ENCODE measurements around the gene ERBB2.

ERBB2 gene

DNA sequence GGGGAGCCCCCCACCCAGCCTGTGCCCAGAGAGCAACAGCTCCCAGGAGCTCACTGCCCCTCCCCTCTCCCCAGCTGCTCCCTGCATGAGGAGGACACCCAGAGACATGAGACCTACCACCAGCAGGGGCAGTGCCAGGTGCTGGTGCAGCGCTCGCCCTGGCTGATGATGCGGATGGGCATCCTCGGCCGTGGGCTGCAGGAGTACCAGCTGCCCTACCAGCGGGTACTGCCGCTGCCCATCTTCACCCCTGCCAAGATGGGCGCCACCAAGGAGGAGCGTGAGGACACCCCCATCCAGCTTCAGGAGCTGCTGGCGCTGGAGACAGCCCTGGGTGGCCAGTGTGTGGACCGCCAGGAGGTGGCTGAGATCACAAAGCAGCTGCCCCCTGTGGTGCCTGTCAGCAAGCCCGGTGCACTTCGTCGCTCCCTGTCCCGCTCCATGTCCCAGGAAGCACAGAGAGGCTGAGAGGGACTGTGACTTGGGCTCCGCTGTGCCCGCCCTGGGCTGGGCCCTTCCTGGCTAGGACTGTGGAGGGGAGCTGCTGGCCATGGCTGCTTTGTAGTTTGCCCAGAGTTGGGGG is 34.1 kb upstream of the ERBB2 start:
- DNase-seq (ENCODE audit: low read depth): no peak

DNA sequence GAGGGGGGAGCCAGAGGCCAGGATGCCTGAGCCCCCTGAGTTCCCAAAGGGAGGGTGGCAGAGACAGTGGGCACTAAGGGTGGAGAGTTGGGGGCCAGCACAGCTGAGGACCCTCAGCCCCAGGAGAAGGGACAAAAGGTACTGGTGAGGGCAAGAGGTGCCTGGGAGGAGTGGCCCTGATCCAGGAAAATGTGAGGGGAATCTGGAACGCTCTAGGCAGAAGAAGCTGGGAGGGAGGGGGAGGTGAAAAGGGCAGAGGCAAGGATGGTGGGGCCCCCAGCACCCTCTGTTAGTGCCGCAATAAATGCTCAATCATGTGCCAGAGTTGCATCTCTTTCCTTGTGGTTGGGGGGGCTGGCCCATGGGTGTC is 33.6 kb upstream of the ERBB2 start:
- no peak for DNase-seq (ENCODE audit: low read depth)

DNA sequence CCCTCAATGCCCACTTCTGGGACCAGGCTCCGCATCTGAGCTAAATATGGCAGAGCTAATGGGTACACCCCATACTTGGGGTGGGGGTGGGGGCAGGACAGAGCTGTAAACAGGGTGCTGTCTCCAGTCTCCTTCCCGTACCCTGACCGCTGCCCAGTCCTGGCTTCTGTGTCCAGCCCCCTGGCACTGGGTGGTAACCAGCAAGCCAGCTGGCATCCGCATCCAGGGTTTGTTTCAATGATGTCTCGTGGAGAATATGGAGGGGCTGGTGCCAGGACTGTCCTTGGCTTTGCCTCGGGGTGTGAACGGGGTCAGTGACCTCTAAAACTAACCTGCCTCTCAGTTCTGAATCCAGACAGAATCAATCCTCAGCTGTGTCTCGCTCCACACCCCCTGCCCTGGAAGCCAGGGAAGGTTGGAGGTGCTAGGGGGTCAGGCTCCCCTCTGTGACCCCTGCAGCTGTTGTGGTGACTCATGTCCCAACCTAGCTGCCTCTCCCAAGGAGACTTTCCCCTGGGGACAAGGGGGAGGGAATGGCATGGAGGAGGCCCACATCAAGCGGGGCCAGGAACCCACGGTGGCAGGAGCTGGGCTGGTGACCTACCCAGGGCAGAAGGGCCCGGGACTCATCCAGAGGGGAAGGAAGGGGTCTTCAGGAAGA is 33.1 kb upstream of the ERBB2 start:
- DNase-seq (ENCODE audit: low read depth): no peak

DNA sequence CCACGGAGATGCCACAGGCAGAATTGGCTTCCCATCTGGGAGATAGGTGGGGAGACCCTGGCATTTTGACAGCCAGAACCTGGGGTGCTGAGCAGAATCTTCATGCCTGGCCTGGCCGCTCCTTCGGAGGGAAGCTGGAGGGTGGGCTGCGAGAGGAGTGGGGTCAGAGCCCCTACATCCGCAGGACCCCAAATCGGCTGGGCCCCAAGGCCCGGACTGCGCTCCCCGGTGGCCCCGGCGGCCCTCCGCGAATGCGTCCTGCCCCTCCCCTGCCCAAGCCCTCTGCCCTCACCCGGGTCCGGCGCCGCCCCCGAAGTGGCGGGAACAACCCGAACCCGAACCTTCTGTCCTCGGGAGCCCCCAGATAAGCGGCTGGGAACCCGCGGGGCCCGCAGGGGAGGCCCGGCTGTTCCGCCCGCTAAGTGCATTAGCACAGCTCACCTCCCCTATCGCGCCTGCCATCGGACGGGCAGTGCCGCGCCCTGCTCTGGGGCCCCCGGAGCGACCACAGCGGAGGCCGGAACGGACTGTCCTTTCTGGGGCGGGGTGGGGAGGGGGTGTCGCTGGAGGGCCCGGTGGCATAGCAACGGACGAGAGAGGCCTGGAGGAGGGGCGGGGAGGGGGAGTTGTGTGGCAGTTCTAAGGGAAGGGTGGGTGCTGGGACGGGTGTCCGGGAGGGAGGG is 32.5 kb upstream of the ERBB2 start:
- DNase-seq (ENCODE audit: low read depth): no peak

DNA sequence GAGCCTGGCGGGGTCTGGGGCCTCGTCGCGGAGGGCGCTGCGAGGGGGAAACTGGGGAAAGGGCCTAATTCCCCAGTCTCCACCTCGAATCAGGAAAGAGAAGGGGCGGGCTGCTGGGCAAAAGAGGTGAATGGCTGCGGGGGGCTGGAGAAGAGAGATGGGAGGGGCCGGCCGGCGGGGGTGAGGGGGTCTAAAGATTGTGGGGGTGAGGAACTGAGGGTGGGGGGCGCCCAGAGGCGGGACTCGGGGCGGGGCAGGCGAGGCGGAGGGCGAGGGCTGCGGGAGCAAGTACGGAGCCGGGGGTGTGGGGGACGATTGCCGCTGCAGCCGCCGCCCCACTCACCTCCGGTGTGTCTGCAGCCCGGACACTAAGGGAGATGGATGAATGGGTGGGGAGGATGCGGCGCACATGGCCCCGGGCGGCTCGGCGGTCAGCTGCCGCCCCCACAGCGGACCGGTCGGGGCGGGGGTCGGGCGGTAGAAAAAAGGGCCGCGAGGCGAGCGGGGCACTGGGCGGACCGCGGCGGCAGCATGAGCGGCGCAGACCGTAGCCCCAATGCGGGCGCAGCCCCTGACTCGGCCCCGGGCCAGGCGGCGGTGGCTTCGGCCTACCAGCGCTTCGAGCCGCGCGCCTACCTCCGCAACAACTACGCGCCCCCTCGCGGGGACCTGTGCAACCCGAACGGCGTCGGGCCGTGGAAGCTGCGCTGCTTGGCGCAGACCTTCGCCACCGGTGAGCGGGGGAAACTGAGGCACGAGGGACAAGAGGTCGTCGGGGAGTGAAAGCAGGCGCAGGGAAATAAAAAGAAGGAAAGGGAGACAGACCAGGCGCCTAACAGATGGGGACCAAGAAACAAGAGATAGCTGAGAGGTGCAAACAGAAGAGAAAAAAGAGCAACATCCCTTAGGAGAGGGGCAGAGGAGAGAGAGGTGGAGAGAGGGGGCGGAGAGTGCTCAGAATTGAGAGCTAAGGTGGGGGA is 31.6 kb upstream of the ERBB2 start, which contains the start of gene PNMT:
Gene PNMT, plus strand, starts transcription at position 509 of the 980 bp plus-strand sequence. Its CDS starts 23 bp downstream, at position 532.
- no peak for DNase-seq (ENCODE audit: low read depth)

DNA sequence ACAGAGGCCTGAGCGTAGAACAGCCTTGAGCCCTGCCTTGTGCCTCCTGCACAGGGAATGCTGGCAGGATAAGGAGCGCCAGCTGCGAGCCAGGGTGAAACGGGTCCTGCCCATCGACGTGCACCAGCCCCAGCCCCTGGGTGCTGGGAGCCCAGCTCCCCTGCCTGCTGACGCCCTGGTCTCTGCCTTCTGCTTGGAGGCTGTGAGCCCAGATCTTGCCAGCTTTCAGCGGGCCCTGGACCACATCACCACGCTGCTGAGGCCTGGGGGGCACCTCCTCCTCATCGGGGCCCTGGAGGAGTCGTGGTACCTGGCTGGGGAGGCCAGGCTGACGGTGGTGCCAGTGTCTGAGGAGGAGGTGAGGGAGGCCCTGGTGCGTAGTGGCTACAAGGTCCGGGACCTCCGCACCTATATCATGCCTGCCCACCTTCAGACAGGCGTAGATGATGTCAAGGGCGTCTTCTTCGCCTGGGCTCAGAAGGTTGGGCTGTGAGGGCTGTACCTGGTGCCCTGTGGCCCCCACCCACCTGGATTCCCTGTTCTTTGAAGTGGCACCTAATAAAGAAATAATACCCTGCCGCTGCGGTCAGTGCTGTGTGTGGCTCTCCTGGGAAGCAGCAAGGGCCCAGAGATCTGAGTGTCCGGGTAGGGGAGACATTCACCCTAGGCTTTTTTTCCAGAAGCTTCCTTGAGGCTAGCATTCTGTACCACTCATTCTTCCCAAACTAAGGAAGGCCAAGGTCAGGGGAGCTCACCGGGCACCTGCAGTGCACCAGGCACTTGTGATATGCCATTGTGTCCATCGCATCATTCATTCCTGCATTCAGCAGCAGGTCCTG is 29.7 kb upstream of the ERBB2 start:
- DNase-seq (ENCODE audit: low read depth): no peak

DNA sequence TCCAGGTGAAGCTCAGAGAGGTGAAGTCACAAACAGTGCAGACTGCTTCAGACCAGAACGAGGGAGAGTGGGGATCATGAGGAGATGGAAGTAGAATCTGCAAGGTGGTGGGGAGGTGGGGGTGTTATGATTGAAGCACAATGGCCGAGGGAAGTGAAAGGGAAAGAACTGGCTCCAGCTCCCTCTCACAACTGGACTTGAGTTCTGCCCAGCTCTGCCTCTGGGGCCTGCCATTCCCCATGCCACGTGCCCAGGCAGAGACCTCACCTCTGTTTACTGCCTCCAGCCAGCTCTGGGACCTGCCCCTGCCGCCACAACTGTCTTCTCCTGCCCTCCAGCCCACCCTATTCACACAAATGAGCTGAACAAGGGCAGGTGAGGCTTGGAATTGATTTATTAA is 29.1 kb upstream of the ERBB2 start:
- DNase-seq (ENCODE audit: low read depth): no peak

DNA sequence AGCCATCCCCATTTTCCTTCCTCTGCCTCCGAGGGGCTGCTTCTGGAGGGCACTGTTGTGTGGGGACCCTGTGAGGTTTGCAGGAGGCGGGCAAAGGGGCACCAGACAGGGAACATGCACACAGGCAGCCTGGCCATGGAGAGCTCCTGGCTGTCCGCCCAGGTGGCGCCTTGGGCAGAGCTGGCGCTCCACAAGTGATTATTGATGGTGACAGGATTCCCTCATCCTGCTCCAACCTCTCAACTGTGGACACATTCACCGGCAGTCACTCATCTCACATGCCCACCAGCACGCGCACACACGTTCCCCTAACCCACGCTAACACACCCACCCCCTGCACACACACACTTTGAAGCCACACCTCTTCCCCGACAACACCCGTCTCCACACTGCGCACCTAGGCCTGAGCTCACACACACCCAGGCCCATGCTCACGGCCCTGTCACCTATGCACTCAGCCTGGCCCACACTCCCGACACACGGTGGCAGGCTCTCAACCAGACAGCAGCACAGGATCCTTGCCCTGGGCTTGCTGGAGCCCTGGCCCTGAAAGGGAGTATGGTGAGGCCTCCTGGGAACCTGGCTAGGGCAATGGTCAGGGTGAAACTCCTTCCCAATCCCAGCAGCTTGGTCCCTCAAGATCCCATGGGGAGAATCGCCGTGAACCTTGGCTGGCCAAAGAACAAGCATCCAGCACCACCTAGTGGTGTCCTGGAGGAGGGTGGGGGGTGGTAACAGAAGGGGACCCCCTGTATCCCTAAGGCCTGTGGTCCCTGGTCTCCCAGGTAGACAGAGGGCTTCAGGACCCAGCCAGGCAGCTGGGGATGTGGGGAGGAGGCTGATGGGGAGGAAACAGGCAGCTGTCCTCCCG is 28.0 kb upstream of the ERBB2 start:
- no peak for DNase-seq (ENCODE audit: low read depth)

DNA sequence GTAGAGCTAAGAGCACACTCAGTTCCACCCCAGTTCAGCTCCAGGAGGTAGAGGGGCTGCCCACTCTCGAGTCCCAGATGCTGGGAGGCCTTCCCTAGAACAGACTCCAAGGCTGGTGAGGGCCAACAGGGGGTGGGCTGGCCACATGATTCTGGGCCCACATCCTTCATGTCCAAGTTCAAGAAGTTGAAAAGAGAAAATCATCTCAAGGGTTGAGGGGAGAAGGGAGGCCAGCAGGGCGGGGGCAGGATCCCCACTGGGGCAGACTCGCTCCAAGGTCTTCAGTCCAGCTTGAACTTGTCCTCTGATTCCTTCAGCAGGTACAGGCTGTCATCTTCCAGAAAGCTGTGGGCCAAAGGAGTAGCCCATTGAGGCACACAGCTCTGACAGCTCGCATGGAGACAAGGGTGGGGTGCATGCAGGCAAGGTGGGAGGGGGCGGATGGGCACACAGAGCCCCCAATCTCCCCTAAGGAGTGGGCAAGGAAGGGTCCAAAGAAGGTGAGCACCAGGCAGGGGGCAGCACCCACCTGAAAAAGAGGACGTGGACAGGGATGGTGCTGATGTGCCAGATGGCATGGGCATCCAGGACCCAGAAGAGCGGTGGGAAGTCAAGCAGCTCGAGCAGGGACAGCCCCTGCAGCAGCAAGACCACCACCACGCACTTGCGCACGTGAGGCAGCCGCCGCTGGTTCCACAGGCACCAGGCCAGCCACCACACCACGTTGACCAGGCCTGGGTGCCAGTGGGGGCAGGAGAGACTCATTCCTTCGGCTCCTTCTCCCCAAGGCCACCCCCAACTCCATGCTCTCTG is 27.1 kb upstream of the ERBB2 start:
- no peak for DNase-seq (ENCODE audit: low read depth)

DNA sequence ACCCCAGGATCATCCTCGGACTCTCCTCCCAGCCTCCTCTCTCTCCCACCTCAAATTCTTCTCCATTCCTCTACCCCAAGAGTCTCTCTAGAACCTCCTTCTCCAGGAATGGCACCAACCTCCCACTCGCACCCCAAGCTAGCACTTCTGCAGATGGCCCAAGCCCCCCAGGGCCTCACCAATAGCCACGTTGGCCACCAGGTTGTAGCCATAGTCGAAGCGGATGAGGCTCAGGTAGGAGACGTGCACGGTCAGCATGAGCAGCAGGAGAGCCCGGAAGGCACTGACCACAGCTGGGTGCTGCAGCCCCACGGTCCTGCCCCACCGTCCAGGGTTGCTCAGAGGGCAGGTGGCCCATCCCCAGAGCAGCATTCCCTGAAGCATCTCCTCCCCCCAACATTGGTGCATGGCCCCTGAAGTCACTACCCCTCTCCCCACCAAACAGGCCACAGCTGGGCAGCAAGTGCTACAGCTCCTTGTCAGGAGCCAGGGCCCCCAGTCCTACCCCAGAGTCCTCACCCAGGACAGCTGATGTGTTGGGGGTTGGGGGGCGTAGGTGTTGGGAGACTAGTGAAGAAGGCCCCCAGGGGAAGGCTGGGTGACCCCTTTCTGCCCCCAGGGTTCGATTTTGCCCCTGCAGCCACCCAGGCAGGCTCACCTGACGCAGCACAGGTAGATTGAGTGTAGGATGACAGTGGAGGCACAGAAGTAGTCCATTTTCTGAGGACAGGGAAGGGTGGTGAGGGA is 26.4 kb upstream of the ERBB2 start:
- no peak for DNase-seq (ENCODE audit: low read depth)

DNA sequence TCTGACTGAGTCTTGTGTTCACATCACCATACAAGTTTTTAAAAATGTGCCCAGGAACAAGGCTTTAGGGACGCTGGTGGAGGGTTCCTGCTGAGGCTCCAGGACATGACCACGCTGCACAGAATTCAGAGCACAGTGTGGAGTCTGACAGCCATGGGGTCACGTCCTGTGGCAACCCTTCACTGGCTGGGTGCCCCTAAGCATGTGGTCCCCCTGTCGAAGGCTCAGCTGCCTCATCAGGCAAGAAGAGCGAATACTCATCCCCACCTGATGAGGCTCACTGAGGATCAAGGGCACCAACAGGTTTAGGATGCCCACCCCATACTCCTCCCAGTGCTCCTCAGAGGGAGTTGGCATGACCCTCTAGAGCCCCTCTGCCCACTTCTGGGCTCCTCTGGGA is 25.7 kb upstream of the ERBB2 start:
- DNase-seq (ENCODE audit: low read depth): no peak

DNA sequence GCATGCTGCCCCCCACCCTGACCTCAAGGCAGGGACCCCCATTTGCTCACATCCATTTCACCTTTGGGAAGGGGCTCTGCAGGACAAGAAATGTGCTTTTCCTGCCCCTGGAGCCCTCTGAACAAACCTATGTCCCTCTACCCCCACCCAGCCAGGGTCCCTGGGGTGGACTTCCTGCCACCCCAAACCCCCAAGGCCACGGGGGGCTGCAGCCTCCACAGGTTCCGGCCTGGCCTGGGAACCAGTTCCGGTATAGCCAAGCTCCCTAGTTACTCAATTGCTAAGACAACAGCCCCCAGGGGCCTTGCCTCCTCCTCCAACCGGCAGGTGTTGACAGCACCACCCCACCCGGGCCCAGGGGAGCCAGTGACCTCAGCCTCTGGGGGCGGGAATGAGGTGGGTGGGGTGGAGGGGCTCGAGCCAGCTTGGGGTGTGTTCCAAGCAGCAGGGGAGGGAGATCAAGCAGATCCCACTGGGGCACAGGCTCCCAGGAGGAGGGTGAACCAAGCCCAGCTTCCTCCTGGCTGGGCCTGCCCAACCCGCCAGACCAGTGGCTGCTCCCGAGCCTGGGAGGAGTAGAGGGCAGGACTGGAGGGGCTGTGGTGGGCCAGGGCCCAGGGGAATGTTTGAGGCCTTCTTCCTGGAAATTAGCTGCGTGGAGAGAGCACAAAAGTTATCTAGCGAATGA is 25.0 kb upstream of the ERBB2 start:
- no peak for DNase-seq (ENCODE audit: low read depth)

DNA sequence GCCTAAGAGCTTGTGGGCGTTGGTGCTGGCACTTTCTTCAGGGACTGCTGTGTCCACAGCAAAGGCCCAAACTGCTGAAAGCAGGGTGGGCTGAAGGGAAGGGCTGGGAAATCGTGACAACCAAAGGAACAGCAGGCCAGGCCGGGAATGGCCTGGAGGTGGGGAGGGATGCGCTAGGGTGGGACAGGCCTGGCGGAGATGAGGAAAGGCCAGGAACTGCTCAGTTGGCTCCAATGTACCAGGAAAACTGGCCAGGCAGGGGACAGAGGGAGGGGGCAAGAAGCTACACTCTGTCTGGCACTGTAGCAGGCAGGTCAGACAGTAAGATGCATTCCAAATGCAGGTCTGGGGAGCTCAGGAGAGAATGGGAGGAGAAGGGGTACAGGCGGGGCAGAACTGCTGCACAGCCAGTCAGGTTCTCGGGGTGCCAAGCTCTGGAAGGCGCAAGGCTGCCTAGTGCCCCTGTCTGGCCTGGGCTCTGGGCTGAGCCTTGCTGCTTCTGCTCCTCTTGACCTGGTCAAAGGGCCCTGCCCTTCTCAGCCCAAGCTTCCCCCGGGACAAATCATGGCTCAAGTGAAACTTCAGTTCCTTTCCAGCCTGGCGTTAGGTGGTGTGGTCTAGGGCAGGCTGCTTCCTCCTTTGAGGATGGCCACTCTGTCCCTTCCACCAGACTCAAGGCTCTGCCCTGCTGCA is 24.3 kb upstream of the ERBB2 start:
- DNase-seq (ENCODE audit: low read depth): no peak

DNA sequence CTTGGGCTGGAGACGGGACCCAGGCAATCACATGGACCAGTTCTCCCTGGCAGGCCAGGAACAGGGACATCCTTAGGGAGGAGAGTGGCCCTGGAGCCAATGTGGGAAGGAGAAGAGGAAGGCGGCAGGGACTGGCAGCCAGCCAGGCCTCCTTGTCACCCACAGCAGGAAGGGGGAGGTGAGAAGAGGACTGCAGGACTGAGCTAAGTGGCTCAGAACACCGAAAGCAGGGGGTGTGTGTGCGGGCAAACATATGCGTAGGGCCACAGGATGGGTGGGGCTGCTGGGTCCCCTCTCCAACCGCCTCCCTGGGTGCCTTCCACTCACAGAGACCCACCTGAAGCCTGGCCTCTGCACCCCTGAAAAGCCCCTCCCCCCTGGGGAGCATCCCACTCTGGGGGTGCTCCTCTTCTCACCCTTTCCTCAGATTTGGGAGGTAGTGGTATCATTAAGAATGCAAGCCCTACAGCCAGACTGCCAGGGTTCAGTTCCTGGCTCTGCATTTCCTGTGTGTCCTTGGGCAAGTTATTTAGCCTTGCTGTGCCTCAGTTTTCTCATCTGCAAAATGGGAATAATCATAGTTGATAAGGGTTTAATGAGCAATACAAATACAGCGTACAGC is 23.6 kb upstream of the ERBB2 start:
- no peak for DNase-seq (ENCODE audit: low read depth)

DNA sequence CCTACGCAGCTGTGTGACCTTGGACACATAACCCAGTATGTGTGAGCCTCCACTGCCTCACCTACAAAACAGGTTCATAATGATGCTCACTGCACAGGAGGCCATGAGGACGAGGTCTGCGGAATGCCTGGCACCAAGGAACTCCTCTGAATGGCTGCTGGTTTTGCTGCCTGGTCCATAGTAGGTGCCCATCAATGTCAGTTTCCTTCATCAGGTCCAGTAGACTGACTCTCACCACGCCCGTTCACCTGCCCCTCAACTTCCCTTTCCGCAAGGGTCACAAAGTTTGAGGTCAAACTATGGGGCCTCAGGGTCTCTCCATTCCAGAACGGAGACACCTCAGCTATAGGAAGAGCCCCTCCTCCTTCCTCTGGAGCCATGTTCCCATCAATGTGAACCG is 22.8 kb upstream of the ERBB2 start:
- no peak for DNase-seq (ENCODE audit: low read depth)

DNA sequence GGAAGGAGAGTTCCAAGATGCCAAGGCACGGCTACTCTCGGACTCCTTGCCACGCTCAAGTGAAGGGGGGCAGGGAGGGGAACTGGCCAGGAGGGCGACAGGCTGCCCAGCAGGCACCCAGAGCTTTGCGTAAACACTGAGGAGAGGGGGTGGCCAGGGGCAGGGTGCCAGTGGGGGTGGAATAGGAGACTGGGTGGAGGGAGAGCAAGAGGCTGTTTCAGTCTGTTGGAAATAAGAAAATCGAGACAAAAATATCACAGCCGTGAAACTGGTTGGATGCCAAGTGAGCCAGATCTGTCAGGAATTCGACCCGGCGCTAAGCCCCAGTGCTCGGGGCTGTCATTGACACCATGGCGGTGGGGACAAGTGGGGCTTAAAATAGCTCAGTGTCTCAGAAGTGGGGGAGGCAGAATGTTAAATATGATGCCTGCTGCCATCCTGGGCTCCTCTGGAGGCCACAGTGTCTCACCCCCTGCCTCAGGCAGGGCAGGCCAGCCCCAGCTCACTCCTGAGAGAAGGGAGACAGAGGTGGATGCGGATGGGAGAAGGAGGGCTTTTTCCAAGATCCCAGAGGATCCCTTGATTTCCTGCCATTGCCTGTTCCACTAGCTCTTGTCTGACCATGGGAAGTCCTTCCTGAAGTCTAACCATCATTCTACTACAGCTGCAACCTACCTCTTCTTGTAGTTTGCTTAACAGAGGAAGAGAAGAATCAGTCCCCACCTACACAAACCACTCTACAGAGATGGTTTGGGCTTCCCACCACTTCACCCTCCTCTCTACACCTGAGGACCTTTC is 22.1 kb upstream of the ERBB2 start:
- no peak for DNase-seq (ENCODE audit: low read depth)
